GM12878 (cell line): ENCODE data around the gene ATL1. TPM values are rescaled to one million over a fixed set of nuclear protein-coding genes. Genes with fewer than 3 reads are reported as not detected.

ENCODE experiments used
- CBFB ChIP-seq: IDR thresholded peaks from 2 replicates; pipeline ENCODE4 v1.6.1; 2016; ENCODE audit warnings: antibody characterized with exemption, low read depth
- CEBPB ChIP-seq, 2 experiments: fragments of 150-350 bp in 1 of 2; IDR thresholded peaks; 2 replicates each; pipeline ENCODE4 v1.6.1; 2012 to 2014; ENCODE audit warnings: low read depth in 2 of 2, low read length in 2 of 2, borderline replicate concordance in 1 of 2, inconsistent platforms in 1 of 2
- EP300 ChIP-seq, 2 experiments: fragments of 150-350 bp in 1 of 2; IDR thresholded peaks; 2 replicates each; pipeline ENCODE4 v1.6.1; 2011 to 2012; ENCODE audit warnings: low read depth in 2 of 2, low read length in 2 of 2, borderline replicate concordance in 1 of 2, improper control_type of control experiment in 1 of 2, inconsistent platforms in 1 of 2; ENCODE audit not compliant: control insufficient read depth in 1 of 2
- ETV6 ChIP-seq, 2 experiments: fragments of 450-650 bp in 1 of 2; IDR thresholded peaks in 1 of 2; conservative IDR thresholded peaks in 1 of 2; 2 replicates each; pipeline ENCODE4 v1.6.1; 2014; ENCODE audit warnings: antibody characterized with exemption in 1 of 2, borderline replicate concordance in 1 of 2, low read depth in 1 of 2, mild to moderate bottlenecking in 1 of 2, moderate library complexity in 1 of 2
- IKZF2 ChIP-seq, 2 experiments: fragments of 450-650 bp; IDR thresholded peaks; 2 replicates each; pipeline ENCODE4 v1.6.1; 2017; ENCODE audit warnings: mild to moderate bottlenecking in 2 of 2, moderate library complexity in 2 of 2
- NFIC ChIP-seq: IDR thresholded peaks from 2 replicates; pipeline ENCODE4 v1.6.1; 2012; ENCODE audit warnings: low read depth, mild to moderate bottlenecking, inconsistent platforms, low read length, moderate library complexity
- PAX5 ChIP-seq: IDR thresholded peaks from 2 replicates; pipeline ENCODE4 v1.6.1; 2011; ENCODE audit warnings: low read depth, low read length, borderline replicate concordance
- RAD51 ChIP-seq: fragments of 450-650 bp; IDR thresholded peaks from 2 replicates; pipeline ENCODE4 v1.6.1; 2016; ENCODE audit warnings: moderate library complexity, mild to moderate bottlenecking, inconsistent platforms
- RUNX3 ChIP-seq: IDR thresholded peaks from 2 replicates; pipeline ENCODE4 v1.6.1; 2012; ENCODE audit warnings: low read length, inconsistent platforms
- SMAD1 ChIP-seq: fragments of 450-650 bp; IDR thresholded peaks from 2 replicates; pipeline ENCODE4 v1.6.1; 2018; ENCODE audit warnings: mild to moderate bottlenecking, low read depth; ENCODE audit not compliant: partially characterized antibody
- SRF ChIP-seq, 2 experiments: IDR thresholded peaks; 2 replicates each; pipeline ENCODE4 v1.6.1; 2011; ENCODE audit warnings: low read depth in 2 of 2, low read length in 2 of 2, mild to moderate bottlenecking in 1 of 2, moderate library complexity in 1 of 2
- TCF12 ChIP-seq: IDR thresholded peaks from 2 replicates; pipeline ENCODE4 v1.6.1; 2011; ENCODE audit warnings: low read depth, mild to moderate bottlenecking, low read length
- USF2 ChIP-seq: IDR thresholded peaks from 2 replicates; pipeline ENCODE4 v1.6.1; 2011; ENCODE audit warnings: low read depth, low read length, improper control_type of control experiment, borderline replicate concordance
- ZBTB11 ChIP-seq: fragments of 450-650 bp; formaldehyde crosslinking; IDR thresholded peaks from 2 replicates; pipeline ENCODE4 v1.5.0; 2022; ENCODE audit warnings: mild to moderate bottlenecking, missing genetic modification characterization
- ZNF24 ChIP-seq: fragments of 450-650 bp; IDR thresholded peaks from 2 replicates; pipeline ENCODE4 v1.6.1; 2017; ENCODE audit warnings: antibody characterized with exemption, mild to moderate bottlenecking
- polyA plus RNA-seq, 11 experiments: library from polyadenylated mRNA; depleted of rRNA in 4 of 11; unstranded in 6 of 11; stranded (reverse) in 5 of 11; fragments of >200 nt; fragmentation: Nextera tagmentation in 4 of 11; fragmentation: Illumina TruSeq in 1 of 11; extraction: Ambion mirVana in 4 of 11; extraction: Trizol in 1 of 11; gene quantifications; 1 replicate in 1 of 11; 2 replicates in 10 of 11; pipeline versions ENCODE4 v1.2.1 to v1.2.3, GENCODE V29; 2011 to 2016; ENCODE audit warnings: inconsistent platforms in 2 of 11, missing spikeins in 2 of 11, low read depth in 1 of 11
- total RNA-seq, 4 experiments: library from RNA; depleted of rRNA in 3 of 4; stranded (reverse); fragments of >200 nt in 3 of 4; fragmentation: Illumina TruSeq in 1 of 4; extraction: Trizol in 1 of 4; gene quantifications; 2 replicates each; pipeline versions ENCODE4 v1.2.1 to v1.2.3, GENCODE V29; 2013 to 2021
- TF ChIP-seq, protein P1 (sequence below): fragments of 450-650 bp; formaldehyde crosslinking; IDR thresholded peaks from 2 replicates; pipeline ENCODE4 v1.4.0; 2020; ENCODE audit warnings: mild to moderate bottlenecking, moderate library complexity
- TF ChIP-seq, protein P2 (sequence below): fragments of 450-650 bp; IDR thresholded peaks from 2 replicates; pipeline ENCODE4 v1.6.1; 2017; ENCODE audit warnings: mild to moderate bottlenecking, low read depth, inconsistent platforms; ENCODE audit not compliant: poor library complexity, severe bottlenecking

The ATL1 gene
- total and polyA plus RNA-seq, 10 of the 15 experiments (the other 5 are each of a cell fraction or from before 2014, with no cell fraction given): 0.11 to 1.2 (median 0.58) TPM; not detected in 1

DNA sequence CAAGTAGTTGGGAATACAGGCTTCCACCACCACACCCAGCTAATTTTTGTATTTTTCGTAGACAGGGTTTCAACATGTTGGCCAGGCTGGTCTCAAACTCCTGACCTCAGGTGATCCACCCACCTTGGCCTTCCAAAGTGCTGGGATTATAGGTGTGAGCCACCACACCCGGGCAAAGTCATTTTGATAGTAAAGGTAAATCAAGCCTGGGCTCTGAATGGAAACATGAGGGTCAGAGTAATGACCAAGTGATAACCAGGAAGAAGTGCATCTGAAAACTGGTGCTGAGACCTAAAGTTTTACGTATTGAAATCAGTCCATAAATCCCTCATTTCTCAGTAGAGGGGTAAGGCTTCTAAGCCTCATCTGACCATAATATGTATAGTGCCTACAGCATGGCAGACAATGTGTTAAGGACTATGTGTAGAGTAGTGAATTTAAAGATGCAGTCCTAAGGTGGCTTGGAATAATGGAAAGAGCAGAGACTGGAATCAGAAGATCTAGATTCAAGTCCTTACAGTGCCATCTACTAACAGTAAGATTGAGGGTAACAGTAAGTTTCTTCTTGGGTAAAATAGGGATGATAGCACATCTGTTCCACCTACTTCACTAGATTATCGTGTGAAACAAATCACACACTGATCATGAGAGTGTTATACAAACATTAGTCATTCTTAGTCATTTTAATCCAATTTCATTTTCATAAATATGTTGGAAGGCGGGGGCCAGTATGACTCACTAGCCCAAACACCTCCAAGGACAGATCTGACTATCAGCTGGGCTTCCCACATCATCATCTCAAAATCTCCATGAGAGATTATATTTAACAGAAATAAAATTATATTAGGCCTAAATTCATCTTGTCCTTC is 38.8 kb upstream of the ATL1 start (continued):
- TF ChIP-seq ZBTB11 (CRISPR knock-in tag) (no peak), IKZF2 (IDR thresholded peaks at IDR 0.05) (peak; percentile 81 to 86), EP300 (IDR thresholded peaks at IDR 0.05; ENCODE audit: borderline replicate concordance in 1 of 2, control insufficient read depth in 1 of 2, low read depth in 2 of 2, low read length in 2 of 2) (peak in 1 of 2 experiments; percentile 77; a peak in 1 of 4 replicates), RAD51 (no peak), PAX5 (peak; percentile 73; the same call in 1 of the 2 replicates), TCF12 (0 out of 2 replicates have a peak, but pooled peaks have one; percentile 27), CBFB (0 out of 2 replicates have a peak, but pooled peaks have one; percentile 38), USF2 (no peak), RUNX3 (peak; percentile 61), SRF (IDR thresholded peaks at IDR 0.05; ENCODE audit: low read depth in 2 of 2, low read length in 2 of 2) (0 out of 4 replicates have a peak, but pooled peaks of 1 of the 2 experiments have one; percentile 50), SMAD1 (no peak), ETV6 (conservative IDR thresholded peaks at IDR 0.05 in 1 of 2, IDR thresholded peaks at IDR 0.05 in 1 of 2; ENCODE audit: borderline replicate concordance in 1 of 2, low read depth in 1 of 2) (peak in 1 of 2 experiments; percentile 12; a peak in 1 of 4 replicates), NFIC (peak; percentile 96), ZNF24 (0 out of 2 replicates have a peak, but pooled peaks have one; percentile 36), CEBPB (IDR thresholded peaks at IDR 0.05; ENCODE audit: borderline replicate concordance in 1 of 2, low read depth in 2 of 2, low read length in 2 of 2) (0 out of 4 replicates have a peak, but pooled peaks of 1 of the 2 experiments have one; percentile 27)
- TF ChIP-seq, protein P1, sequence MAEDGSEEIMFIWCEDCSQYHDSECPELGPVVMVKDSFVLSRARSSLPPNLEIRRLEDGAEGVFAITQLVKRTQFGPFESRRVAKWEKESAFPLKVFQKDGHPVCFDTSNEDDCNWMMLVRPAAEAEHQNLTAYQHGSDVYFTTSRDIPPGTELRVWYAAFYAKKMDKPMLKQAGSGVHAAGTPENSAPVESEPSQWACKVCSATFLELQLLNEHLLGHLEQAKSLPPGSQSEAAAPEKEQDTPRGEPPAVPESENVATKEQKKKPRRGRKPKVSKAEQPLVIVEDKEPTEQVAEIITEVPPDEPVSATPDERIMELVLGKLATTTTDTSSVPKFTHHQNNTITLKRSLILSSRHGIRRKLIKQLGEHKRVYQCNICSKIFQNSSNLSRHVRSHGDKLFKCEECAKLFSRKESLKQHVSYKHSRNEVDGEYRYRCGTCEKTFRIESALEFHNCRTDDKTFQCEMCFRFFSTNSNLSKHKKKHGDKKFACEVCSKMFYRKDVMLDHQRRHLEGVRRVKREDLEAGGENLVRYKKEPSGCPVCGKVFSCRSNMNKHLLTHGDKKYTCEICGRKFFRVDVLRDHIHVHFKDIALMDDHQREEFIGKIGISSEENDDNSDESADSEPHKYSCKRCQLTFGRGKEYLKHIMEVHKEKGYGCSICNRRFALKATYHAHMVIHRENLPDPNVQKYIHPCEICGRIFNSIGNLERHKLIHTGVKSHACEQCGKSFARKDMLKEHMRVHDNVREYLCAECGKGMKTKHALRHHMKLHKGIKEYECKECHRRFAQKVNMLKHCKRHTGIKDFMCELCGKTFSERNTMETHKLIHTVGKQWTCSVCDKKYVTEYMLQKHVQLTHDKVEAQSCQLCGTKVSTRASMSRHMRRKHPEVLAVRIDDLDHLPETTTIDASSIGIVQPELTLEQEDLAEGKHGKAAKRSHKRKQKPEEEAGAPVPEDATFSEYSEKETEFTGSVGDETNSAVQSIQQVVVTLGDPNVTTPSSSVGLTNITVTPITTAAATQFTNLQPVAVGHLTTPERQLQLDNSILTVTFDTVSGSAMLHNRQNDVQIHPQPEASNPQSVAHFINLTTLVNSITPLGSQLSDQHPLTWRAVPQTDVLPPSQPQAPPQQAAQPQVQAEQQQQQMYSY (CRISPR knock-in tag): no peak
- TF ChIP-seq, protein P2, sequence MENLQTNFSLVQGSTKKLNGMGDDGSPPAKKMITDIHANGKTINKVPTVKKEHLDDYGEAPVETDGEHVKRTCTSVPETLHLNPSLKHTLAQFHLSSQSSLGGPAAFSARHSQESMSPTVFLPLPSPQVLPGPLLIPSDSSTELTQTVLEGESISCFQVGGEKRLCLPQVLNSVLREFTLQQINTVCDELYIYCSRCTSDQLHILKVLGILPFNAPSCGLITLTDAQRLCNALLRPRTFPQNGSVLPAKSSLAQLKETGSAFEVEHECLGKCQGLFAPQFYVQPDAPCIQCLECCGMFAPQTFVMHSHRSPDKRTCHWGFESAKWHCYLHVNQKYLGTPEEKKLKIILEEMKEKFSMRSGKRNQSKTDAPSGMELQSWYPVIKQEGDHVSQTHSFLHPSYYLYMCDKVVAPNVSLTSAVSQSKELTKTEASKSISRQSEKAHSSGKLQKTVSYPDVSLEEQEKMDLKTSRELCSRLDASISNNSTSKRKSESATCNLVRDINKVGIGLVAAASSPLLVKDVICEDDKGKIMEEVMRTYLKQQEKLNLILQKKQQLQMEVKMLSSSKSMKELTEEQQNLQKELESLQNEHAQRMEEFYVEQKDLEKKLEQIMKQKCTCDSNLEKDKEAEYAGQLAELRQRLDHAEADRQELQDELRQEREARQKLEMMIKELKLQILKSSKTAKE: peak; percentile 76
